GM19238 (cell line): ENCODE results near the gene ZFAND6.
"Not testable (repeated sequence)": the region's sequence is repeated elsewhere in the genome, so short reads cannot be mapped to it uniquely, and the experiment has no call there.

ENCODE experiments used
- DNase-seq: peaks from one replicate; pipeline ENCODE4 v3.0.0; 2011; ENCODE audit warnings: low spot score; ENCODE audit not compliant: insufficient read length

The ZFAND6 gene

DNA sequence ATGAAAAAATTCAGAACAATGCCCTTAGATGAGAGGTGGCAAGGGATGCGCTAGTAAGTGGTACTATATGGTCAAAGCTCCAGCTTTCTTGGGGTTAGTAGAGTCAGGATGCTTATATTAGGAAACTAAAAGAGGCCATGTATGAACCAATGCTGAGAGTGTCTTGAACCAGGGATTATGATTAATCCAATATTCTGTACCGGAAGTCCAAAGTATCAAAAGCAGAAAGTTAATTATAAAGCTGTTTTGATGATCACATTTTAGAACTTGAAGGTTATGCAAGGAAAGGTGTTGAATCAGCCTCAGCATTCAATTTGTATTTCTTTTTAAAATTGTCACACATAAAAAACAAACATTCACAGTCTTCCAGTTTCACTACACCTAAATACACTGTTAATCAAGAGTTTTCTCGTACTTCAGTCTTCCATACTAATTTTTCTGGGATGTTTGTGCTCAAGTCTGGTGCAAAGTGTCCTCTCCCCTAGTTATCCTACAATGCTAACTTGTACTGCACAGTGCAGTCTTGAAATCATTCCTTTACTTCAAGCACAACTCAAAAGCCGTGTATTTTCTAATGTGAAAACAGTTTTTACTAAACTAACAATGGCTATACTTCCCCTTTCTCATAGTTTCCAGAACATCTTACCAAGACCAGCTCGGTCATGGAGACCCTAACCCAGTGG is 82.6 kb downstream of the ZFAND6 start:
- no peak for DNase-seq

- DNase-seq, result no peak
Observed at GRCh38 chr15:80142646-80143045, 83.2 kb downstream of the ZFAND6 start.

GRCh38 chr15:80151148-80151547 is 91.7 kb downstream of the ZFAND6 start:
- no peak for DNase-seq

DNA sequence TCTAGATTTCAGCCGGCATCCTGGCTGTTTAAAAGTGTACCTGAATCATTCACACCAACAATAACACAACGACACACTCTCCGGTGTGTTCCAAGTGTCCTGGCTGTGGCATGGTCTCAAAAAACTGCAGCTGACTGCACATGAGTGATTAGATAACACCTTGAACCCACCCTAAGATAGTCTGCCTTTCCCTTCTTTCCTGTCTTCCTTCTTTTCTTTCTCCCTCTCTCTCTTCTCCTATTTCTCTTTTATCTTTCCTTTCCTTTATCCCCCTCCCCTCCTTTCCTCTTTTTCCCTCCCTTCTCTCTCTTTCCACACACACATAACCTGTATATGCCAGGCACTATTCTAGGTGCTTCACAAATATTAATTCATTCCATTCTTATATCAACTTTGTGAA is 92.1 kb downstream of the ZFAND6 start:
- DNase-seq, result no peak

GRCh38 chr15:80152180-80152895 is 92.9 kb downstream of the ZFAND6 start:
- peak; percentile 90 for DNase-seq

- peak; percentile 23 for DNase-seq
Observed at GRCh38 chr15:80152896-80153876, 93.7 kb downstream of the ZFAND6 start, which contains the start of gene FAH. FAH (plus strand) TSS chr15:80152999; CDS start chr15:80153055, 56 bp downstream.

DNA sequence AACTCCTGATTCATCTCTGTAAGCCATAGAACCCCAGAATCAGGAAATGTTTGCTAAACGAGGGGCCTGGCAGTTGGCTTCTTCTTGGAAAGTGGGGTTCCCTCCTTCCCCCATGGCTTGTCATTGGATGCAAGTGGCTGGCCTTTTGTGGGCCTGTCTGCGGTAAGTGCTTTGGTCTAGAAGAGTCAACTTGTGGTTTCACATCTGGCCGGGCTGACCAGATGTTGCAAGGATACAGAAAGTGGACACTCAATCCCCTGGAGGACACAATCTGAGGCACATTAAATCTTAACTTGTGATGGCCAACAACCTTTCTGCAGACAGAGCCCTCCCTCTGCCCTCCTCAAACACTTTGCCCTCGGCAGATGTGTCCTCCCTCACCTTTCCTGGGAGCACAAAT is 94.4 kb downstream of the ZFAND6 start:
- no peak for DNase-seq

DNA sequence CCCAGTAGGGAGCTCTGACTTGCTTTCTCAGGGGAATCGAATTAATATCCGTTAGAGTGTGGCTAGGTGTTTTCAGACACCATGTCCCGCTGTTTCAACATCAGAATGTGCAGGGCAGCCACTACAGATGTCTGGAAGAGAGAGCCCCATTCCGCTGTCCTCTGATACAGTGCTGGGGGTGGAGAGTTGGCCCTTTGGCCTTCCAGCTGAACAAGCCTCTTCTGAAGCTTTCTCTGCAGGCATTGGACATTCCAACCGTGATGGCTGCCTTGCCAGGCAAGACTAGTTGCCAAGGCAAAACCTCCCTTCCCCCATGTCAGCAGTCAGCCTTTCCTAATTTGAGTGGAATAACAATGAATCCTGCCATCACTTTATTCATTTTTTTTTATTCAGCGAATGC is 94.9 kb downstream of the ZFAND6 start:
- no peak for DNase-seq

DNA sequence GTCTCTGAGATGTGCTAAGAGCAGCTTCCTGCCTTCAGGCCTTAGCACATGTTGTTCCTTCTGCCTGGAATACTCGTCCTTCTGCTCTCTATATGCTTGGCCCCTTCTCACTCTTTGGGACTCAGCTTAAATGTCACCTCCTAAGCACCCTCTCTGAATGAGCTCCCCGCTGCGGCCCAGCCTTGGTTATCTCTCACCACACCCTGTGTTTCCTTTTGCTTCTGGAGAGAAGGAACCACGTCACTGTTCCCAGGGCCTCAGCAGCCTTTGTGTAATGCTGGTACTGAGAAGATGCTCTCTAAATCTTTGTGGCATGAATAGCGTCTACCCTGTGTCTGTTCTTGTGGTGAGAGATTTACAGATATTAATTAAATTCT is 95.5 kb downstream of the ZFAND6 start:
- no peak for DNase-seq

DNA sequence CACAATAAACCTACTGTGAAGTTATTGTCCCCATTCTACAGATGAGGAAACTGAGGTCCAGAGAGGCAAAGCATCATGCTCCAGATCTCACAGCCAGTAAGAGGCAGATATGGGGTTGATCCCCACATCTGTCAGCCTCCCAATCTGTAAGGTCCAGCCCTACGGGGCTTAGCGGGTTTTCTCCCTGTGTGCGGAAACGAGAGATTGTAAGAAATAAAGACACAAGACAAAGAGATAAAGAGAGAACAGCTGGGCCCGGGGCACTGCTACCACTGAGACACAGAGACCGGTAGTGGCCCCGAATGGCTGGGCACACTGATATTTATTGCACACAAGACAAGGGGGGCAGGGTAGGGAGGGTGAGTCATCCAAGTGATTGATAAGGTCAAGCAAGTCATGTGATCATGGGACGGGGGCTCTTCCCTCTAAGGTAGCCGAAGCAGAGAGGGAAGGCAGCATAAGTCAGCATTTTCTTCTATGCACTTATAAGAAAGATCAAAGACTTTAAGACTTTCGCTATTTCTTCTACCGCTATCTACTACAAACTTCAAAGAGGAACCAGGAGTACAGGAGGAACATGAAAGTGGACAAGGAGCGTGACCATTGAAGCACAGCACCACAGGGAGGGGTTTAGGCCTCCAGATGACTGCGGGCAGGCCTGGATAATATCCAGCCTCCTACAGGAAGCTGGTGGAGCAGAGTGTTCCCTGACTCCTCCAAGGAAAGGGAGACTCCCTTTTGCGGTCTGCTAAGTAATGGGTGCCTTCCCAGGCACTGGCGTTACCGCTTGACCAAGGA is 96.1 kb downstream of the ZFAND6 start:
- DNase-seq, result not testable (repeated sequence)

- no peak for DNase-seq
Observed at GRCh38 chr15:80156176-80156720, 96.8 kb downstream of the ZFAND6 start.

- DNase-seq, result no peak
Observed at GRCh38 chr15:80157215-80157614, 97.7 kb downstream of the ZFAND6 start.

GRCh38 chr15:80159301-80159700 is 99.8 kb downstream of the ZFAND6 start:
- DNase-seq, result no peak

- no peak for DNase-seq
Observed at GRCh38 chr15:80159811-80160569, 100.5 kb downstream of the ZFAND6 start.

- DNase-seq, result peak; percentile 40
Observed at GRCh38 chr15:80160570-80161156, 101.2 kb downstream of the ZFAND6 start.

GRCh38 chr15:80161468-80162016 is 102.1 kb downstream of the ZFAND6 start:
- no peak for DNase-seq

GRCh38 chr15:80162059-80162554 is 102.6 kb downstream of the ZFAND6 start:
- DNase-seq, result no peak

DNA sequence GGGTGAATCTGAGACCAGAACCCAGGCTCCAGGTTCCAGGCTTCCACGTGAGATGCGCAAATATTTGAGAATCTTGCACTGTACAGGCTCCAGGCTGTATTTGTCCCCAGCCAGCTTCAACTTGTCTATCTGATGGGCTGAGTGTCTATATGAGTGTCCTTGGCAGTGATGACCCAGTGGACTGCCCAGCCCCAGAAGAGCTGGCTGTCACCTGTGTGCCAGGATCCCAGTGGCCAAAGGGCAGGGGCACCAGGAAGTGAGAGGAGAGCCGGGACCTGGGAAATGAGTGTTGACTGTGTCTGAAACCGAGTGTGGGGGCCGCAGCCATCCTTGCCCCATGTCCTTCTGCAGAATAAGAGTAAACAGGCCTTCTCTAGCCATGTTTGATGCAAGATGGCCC is 103.7 kb downstream of the ZFAND6 start:
- no peak for DNase-seq

- no peak for DNase-seq
Observed at GRCh38 chr15:80163897-80164296, 104.4 kb downstream of the ZFAND6 start.
